COLO829 (cell line): ENCODE results near the gene DLGAP5.

Experiments
- DNase-seq: peaks from one replicate; pipeline ENCODE4 v3.0.0; 2012; ENCODE audit warnings: low spot score

DLGAP5 gene

DNA sequence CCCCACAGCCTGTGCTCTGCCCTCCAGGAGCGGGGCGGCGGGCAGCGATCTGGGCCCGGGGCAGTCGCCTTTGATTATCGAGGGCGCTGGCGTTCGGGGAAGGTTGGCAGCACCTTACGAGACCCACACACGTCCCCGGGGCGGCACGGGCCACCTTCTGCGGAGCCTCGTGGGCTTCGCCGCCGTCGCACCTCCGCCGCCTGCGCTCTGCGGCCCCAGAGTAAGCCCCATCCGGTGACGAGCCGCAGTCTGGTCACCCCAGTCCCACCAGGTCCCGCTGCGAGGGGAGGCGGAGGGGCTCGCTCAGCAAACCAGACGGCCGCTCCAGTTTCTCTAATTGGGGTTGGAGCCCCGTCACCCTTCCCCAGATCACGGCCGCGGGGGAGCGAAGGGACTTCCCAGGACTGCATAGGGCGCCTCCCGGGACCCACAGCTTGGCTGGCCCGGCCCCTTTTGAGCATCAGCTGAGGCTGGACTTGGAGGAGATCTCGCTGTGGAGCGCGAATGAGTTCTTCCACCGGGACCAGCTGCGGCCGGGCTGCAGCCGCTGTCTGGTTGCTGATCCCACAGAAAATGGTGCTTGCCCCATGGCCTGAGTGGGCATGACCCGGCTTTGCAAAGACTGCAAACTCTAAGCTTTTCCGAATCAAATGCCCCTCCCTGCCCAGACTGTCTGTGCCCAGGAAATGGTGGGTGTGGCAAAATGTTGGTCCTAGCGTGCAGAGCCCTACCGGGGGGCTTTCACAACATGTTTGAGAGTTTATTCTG lies 61.8 kb downstream of the DLGAP5 start:
- peak; percentile 39 for DNase-seq

DNA sequence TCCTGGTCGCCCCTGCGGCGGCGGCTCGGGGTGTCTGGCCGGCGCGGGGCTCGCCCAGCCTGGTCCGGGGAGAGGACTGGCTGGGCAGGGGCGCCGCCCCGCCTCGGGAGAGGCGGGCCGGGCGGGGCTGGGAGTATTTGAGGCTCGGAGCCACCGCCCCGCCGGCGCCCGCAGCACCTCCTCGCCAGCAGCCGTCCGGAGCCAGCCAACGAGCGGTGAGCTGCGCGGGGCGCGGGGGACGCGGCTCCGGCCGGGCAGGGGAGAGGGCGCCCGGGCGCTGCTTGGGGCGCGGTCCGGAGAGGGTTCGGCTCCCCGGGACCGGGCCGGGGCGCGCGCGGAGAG lies 62.3 kb downstream of the DLGAP5 start, which contains the start of gene LGALS3:
LGALS3 (plus strand) TSS at position 167 of the 342 bp plus-strand sequence. CDS start 8,122 bp downstream, outside the sequence.
- peak; percentile 76 for DNase-seq

DNA sequence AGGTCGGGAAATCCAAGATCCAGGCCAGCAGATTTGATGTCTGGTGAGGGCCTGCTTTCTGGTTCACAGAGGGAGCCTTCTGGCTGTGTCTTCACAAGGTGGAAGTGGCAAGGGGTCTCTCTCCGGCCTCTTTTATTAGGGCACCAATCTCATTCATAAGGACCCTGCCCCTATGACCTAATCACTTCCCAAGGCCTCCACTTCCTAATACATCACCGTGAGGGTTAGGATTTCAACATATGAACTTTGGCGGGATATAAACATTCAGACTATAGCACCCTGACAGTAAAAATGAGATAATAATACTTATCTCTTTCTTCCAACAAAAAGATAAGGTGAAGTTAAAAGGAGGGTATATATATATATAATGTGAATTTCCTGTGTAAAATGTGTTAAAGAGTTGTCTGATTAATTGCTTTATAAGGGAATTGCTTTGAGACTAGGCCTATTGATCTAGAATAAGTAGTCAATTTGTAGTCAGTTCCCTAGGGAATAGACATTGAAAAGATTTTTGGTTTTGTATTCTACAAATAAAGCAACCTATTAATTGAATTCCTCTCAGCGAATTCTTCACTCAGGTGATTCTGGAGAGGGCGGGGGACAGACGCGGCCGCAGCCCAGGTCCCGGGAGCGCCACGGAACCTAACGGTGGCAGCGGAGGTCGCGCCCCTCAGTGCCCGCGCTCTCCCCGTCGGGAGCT lies 62.8 kb downstream of the DLGAP5 start:
- no peak for DNase-seq

DNA sequence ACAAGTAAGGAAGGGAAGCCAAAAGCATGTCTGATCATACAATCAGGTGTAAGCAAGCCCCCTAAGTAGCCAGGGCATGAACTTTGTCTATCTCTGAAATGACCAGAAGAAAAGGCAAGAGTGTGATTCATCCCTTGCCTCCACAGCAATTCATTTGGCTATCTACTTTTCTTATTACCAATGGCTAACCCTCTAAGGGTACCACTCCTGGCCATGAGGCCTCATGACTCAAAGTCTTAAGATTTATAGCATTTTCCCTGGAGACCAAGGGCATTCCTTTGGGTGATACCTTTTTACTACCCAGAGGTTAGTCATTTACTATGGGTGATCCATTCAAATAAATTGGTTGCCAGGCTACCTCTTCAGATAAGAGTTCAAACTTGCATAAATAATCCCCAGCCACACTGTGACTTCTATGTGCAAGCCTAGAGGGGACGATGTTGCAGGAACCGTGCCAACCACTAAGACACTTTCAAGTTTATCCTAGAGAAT lies 63.9 kb downstream of the DLGAP5 start:
- DNase-seq, result peak; percentile 69

DNA sequence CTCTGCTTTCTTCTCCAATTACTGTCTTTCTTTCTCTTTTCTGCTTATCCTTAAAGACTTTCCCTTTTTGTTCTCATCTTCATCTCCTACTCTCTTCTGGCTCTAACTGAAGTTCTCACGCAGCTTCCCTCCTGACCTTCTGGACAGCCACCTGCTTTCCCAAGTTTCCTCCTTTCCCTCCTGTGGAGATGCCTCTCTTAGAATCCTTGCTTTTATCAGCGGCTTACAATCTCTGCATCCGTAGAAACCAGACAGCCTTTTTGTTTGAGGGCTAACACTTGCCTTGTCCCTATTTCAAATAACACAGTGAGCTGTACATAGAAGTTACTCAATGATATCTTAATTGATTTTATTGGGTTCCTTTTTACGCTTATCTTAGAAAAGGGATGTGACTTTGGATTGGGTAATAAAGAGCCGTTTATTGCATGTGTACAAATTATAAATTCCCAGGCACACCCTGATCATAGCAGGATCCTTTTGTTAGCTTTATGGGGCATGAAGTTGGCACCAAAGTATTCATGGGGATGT lies 64.4 kb downstream of the DLGAP5 start:
- DNase-seq, result no peak

DNA sequence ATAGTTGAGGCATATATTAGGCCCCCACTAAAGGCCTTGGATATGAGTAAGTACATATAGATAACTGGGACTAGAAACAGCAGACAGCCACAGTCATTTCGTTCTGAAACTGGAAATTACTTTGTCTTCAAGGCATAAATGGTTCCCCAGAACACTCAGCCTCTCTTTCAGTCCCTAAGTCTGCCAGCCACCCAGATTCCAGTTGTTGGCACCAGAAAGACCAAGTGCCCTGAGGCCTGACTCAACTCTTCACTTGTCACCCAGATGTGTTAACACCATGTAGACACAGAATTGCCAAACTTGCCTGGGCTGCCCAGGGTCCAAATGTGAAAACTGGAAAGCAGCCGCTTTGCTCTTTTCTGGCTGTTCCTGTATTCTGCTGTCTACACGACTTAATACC lies 65.4 kb downstream of the DLGAP5 start:
- DNase-seq, result no peak

DNA sequence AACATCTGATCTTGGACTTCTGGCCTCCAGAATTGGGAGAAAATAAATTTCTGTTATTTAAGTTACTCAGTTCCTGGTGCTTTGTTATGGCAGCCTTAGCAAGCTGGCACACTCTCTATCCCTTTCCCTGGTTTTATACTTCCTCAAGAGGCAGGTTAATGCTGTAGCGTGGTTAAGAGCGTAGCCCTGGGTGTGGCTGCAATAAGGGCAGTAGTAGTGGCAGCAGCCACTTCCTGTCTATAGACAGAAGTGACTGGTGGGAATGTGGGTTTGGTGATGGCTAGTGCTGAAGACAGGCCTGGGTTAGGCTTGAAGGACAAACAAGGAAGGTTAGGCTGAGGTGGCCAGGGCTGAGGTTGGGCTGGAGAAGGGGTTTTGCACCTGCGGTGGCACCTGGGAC lies 66.0 kb downstream of the DLGAP5 start:
- no peak for DNase-seq

DNA sequence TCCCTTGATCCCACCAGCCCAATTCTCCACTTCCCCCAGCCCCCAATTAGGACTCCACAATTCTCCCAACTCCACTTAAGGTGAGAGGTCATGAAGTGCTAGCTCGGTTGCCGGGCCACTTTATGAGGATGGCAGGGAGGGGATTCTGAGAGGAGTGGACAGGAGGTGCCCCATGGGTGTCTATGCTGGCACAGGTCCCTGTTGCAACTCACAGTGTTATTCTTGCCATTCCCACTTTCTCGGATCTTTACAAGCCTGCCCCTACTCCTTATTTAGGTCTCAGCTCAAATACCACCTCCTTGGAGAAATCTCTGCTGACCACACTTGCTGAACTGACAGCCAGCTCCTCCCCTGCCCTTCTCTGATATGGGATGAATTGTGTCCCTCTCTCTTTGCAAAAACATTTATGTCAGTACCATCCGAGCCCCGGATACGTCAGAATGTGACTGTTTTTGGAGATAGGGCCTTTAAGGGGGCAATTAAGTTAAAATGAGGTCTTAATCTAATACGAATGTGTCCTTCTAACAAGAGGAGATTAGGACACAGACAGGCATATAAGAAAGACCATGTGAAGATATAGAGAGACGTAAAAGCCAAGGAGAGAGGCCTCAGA lies 66.5 kb downstream of the DLGAP5 start:
- DNase-seq, result no peak

DNA sequence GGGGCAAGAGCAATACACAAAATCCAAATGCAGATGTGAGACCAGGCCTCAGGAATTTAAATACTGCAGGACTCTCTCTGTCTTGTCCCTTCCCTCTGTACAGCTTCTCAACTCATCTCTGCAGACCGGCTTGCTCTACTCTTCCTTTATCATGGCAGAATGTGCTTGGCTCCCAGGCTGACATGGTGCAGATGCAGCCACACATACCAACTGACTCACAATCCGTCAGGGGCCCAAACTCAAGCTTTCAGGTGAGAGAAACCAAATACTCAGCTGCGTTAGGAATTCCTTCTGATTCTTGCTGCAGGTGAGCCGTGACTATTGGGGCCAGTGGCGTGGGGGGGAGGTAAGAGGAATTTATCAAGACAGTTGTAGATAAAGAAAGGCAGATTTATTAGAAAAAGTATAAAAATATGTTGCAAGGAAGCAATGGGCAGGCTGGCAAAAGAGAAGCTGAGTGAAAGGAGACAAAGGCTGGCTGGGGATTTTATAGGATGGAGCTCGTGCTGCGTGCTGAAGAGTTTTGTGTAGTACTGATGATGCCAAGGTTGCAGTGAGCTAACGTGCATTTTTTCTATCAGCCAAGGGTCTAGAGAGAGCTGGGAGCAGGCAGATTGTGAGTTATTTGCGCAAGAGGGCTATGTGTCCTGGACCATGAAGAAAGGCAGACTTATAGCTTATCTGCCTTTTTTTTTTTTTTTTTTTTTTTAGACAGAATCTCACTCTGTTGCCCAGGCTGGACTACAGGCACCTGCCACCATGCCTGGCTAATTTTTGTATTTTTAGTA lies 67.3 kb downstream of the DLGAP5 start:
- no peak for DNase-seq

DNA sequence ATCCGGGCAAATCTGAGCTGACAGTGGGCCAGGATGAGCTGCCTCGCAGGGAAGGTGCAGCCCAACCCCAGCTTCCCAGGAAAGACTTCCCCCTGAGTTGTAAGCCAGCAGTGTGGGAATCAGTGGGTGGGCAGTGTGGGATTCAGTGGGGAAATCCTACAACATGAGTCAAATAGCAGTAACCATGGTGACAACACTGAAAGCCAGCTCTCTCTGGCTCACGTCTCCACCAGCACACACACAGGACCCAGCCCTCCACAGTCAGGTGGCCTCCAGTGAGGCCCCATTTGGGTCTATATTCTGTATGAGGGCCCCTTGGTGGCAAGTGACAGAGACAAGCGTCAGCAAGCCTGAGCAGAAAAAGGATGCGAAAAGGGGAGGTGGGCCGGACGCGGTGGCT lies 68.3 kb downstream of the DLGAP5 start:
- no peak for DNase-seq

DNA sequence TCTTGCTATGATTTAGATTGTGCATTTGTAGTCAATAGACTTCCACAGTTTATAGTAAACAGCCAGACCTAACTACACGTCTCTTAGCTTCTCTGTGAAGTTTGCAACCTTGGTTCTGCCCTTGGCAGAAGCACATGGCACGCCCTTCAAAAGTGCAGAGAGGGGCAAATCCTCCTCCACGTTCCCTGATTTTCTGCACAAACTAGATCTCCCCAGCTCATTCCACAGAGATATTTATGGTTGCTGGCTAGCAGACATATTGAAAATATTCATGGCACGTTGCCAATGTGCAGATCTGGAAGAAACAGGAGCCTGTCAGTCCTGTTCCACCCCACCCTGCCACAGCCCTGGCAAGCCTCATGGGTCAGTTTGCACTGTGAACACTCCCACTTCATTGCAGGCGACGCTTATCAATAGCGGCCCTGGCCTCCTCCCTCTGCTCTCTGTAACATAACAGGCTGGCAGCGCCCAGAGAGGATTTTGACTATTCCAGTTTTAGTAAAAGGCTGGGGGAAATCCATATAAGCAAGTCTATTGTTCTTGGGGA lies 68.9 kb downstream of the DLGAP5 start:
- DNase-seq, result no peak

DNA sequence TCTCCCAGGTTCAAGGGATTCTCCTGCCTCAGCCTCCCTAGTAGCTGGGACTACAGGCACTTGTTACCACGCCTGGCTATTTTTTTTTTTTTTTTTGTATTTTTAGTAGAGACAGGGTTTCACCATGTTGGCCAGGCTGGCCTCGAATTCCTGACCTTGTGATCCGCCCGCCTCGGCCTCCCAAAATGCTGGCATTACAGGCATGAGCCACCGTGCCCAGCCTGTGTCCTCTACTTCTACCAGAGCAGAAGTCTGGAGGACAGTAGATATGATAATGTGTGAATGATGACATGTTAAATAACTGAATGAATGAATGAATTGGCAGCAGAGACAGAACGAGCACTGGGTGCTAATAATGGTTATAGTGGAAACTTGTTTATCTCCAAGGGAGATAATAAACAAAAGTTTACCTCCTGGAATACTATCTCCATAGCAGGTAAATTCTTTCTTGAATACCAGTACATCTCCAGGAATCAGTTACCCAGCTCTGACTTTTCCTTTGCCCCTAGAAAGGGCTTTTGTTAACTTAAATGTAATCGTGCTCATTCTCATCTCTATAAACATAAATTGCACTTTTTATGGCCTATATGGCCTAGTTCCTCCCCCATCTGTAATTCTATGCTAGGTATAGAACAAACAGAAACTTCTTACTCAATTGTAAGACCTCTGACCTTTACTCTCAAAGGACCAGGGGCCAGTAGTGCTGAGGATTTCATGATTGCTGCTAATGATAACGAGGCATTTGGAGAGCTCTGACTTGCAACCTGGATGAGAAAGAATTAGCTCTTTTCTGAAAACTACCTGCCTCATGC lies 69.6 kb downstream of the DLGAP5 start:
- DNase-seq, result no peak

DNA sequence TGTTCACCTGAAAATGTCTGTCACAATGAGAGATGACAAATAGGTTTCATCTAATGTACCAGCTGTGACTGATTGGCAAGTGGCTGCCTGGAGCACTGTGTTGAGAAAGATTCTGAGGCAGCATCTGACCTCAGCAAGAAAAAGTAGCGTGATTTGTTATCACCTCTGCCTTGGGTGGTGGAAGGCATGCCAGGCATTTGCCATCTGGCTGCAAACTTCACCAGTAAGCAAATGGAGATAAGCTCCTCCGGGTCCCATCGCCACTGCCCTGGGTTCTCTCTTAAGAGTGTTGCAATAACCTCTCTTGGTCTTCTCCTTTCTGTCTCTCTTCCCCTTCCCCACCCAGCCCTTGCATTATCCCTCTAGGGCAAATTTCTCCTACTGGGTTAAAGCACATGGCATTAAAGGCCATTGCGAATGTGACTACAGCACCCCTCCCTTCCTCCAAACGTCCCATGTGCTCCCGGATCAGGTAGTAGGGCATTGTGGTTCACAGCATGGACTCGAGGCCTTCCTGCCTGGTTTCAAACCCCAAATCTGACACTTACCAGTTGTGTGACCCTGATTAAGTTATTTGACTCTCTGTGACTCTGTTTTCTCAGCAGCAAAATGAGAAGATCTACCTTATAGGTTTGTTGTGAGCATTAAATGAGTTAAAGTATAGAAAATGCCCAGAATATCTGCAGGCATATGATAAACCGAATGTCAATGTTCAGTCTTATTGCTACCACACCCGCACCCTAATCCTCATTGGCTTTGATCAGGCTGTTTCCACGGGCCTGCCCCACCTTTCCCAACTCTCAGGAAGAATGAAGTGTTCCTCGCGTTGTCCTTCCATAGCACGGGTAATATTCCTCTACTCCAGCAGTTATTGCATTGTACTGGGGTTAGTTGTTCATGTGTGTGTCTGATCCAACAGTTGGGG lies 70.6 kb downstream of the DLGAP5 start:
- DNase-seq, result no peak

DNA sequence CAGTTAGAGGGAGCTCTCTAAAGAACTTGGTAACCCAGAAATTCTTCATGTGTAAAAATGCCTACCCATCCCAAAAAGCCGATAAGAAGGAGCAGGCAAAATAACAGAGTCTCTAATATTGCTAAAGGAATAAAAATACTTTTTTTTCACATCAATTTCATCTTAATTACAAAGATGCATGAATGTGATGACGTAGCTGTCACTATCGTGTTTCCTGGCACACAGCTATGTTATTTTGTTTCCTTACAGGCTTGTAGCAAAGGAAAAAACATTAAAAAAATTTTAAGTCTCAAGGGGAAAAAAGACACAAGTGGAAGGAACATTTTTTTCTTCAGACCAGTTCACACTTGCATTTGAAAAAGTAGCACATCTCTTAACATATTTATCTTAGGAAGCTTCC lies 72.6 kb downstream of the DLGAP5 start:
- DNase-seq, result no peak

DNA sequence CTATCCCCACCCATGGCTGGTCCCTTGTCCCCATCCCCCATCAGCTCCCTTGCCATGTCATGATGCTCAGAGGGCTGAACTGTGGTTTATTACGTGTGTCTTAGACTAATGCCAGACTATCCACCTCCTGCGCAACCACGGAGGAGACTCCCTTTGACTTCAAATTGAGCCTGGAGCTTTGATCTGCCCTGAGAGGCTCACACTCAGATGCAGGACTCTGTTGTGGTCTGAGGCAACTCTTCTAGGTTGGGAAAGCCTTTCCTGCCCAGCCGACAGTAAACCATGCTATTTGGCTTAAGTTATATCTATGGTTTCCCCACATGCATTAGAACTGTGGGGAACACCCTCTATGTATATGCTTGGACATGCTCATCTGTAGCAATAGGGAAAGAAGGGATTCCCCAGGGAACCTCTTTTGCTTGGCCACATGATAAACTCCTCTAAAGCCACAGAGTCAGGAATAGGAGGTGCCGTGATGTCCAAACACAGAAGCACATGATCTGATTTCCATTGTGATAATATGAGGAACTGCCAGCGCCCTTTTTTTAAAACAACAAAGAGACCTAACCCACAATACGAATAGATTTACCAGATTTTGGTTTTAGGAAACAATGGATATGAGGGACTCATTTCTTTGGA lies 73.5 kb downstream of the DLGAP5 start:
- no peak for DNase-seq

DNA sequence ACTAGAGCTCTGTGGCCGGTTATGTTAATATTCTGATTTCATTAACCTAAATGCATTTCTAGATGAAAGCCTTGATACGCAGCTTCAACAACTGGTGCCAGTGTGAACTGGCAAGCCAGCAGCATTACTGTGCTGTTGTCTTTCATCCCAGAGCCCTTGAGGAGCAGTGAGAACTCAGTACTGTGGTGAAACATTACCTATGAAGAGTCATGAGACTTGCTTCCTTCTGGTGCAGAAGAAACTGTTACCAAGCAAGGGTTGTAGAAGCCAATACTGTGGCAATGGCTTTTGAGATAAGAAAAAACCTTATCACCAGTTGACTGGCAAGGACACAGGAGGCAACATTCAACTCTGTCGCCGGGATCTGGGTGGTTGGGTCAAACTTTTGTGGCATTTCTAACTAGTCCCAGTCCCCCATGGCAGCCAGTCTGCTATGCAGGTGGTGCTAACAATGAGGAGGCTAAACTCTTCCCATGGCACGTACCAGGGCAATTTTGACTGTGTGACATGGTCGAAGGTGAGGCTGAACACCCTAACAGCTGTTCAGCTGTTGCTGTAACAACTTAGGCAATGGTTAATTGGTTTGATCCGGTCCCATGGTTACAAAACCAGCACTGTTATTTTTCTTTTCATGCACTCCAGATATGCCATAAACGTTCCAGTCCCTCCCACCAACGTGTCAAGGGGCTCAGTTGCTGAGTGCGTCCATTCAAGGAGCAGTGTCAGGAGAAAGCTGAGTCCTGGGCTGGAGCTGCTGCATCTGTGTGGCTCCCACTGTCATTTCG lies 74.9 kb downstream of the DLGAP5 start:
- DNase-seq, result no peak

DNA sequence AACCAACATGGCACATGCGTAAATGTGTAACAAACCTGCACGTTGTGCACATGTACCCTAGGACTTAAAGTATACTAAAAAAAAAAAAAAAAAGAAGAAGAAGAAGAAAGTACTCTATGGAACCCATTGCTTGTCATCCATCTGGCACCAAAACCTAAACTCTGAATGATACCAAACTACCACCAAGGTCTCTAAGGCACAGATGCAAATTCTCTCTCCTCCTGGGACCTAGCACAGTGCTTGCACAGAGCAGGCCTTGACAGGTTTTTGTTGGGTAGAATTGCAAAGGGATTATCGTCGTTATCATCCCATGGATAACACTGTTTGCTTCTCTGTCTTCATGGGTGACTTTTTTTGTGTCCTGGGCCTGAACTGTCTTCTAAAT lies 75.5 kb downstream of the DLGAP5 start:
- DNase-seq, result no peak

DNA sequence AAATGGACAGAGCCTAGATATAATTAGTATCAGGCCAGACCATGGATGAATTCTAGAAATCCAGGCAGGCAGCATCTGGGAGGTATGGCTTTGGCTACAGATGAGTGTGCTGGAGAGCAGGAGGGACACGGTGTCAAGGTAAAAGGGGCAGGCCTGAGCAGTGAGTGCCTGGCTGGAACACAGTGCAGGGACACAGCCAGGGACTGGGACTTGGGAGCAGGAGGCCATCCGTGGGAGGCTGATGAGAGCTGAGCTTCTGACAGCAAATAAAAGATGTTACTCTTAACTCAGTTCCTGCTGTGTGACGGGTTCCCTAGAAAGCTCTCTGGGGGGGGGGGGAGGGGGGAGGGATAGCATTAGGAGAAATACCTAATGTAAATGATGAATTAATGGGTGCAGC lies 75.9 kb downstream of the DLGAP5 start:
- no peak for DNase-seq

DNA sequence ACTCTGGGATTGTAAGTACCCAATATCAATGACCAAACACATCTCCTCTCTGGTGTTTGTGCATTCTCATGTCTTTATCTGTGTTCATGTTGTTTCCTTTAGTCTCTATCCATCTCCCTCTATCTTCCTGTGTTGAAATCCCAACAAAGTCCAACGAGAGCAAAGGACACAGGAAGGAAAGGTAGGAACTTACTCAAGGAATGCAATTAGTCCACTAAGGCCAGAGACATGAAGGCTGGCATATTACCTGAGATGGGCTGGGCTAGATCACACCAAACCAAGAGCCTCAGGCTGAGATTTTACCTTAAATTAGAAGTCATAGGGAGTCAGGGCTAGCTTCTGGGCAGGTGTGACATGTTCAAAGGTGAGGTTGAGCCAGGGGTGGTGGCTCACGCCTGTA lies 76.7 kb downstream of the DLGAP5 start:
- DNase-seq, result no peak
